ENCODE data around the gene STRA6. TPM values are rescaled to one million over a fixed set of nuclear protein-coding genes. Genes with fewer than 3 reads are reported as not detected.

Gene STRA6
- total and polyA plus RNA-seq, 5 donors, result 0.20 to 0.58 (median 0.32) TPM

DNA sequence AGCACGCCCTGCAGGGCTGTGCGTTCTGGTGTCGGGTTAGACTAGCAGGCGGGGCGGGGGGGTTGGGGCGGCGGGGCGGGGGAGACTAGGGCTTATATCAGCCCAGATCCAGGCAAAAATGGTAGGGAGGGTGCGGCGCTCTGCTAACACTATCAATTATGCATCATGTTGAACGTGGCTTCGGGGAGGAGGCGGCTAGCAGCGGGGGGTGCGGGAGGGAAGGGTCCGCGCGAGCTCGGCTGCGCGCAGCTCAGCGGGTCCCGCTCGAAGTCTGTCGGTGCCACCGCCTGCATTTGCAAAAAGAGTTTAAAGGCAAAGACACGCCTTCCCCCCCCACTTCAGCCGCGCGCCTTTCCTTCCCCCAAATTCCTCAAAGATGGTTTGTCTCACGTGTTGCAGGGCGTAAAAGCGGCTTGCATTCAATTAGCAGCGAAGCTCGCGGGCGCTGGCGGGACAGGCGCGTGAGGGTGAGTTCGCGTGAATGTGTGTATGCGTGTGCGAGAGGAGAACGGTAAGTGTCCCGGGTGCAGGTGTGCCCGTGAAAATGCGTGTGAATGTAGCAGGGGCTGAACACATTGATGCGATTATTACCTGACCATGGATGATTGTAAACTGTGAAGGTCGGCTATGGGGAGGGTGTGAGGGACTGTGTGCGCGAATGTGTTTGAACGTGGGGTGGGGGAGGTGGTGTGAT lies 72.3 kb downstream of the STRA6 start, which contains the start of gene ISLR2:
Gene ISLR2 (plus strand): TSS at position 432 of the 694 bp plus-strand sequence. CDS start 2,169 bp downstream, outside the sequence.
- Histone ChIP-seq H3K4me1 (ENCODE audit: control insufficient read depth, insufficient read depth, low read length) (peaks cover 1% of the 10 kb centered on the region), H3K4me3 (ENCODE audit: low read length) (peak within 1 kb of the TSS; percentile 22), H3K27me3 (ENCODE audit: control insufficient read depth, insufficient read depth) (no peaks in the 10 kb centered on the region), H3K9me3 (ENCODE audit: control insufficient read depth, low read length) (no peaks in the 10 kb centered on the region), H3K27ac (ENCODE audit: low read length) (peak within 1 kb of the TSS; percentile 16)
- peak in 1 of 3 donors; percentile 61 for DNase-seq
- ATAC-seq, result no peak
- WGBS, result 1% methylated on average over 53 of the region's 53 CpGs
- intact Hi-C loops (cut with DNase I), result loop anchor here in 1 of 4 donors (10.0 kb wide), 1 partner anchor 114 kb away; no protein-coding TSS in a partner anchor

DNA sequence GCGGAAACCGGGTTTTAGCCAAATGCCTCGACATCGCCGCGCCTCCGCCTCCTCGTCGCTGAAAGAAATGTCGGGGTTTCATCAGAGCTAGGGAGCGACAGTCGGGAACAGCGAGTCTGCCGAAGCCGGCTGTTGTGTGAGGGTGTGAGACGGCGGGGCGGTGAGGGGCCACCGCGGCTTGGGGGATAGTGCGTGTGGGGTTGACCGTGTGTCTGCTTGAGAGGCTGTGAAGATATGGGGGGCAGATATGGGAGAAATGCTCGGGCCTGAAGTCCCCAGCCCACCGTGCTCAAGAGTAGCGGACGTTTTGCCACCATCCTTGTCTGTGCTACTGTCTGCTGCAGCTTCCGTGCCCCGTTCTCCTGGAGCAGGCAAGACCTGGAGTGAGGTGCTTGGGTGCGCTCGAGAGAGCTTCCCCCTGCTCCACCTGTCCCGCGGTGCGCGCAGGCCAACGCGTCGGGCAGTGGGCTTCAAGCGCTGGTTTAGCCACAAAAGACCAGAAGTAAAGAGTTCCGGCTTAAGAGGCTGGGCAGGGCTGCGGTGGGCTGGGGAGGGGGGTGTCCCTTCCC lies 72.9 kb downstream of the STRA6 start:
- Histone ChIP-seq H3K4me3 (ENCODE audit: low read length) (peak overlapping the region; percentile 22), H3K4me1 (ENCODE audit: control insufficient read depth, insufficient read depth, low read length) (peaks cover 1% of the 10 kb centered on the region), H3K27ac (ENCODE audit: low read length) (no peak overlapping the region), H3K27me3 (ENCODE audit: control insufficient read depth, insufficient read depth) (no peaks in the 10 kb centered on the region), H3K9me3 (ENCODE audit: control insufficient read depth, low read length) (no peaks in the 10 kb centered on the region)
- 2% methylated on average over 40 of the region's 40 CpGs for WGBS
- intact Hi-C loops (cut with DNase I), result loop anchor here (5.0 to 10.0 kb wide), 6 partner anchors 75 to 193 kb away; no protein-coding TSS in a partner anchor
- no peak for DNase-seq
- ATAC-seq, result no peak

Other genes with a start within 250 kb of the STRA6 start
- gene STOML1, start 210.5 kb downstream of the STRA6 start, total RNA-seq, result 10 to 100 TPM; 14.9 to 19.0 (median 17.8) TPM
- 24.3 TPM for gene STOML1, start 210.5 kb downstream of the STRA6 start, polyA plus RNA-seq
- 10 to 100 TPM; 21.9 to 35.4 (median 26.6) TPM for gene PML, start 208.1 kb downstream of the STRA6 start, total RNA-seq
- 18.1 TPM for gene PML, start 208.1 kb downstream of the STRA6 start, polyA plus RNA-seq
- gene GOLGA6A, start 120.2 kb downstream of the STRA6 start, total RNA-seq, result not detected
- not detected for gene GOLGA6A, start 120.2 kb downstream of the STRA6 start, polyA plus RNA-seq
- 1 to 10 TPM in 2 of 4 donors, under 1 TPM in 2; 0.71 to 2.8 (median 1.7) TPM for gene ISLR2, start 72.2 kb downstream of the STRA6 start, total RNA-seq
- gene ISLR2, start 72.2 kb downstream of the STRA6 start, polyA plus RNA-seq, result 2.1 TPM
- 10 to 100 TPM; 21.6 to 33.5 (median 24.7) TPM for gene ISLR, start 29.1 kb downstream of the STRA6 start, total RNA-seq
- 29.5 TPM for gene ISLR, start 29.1 kb downstream of the STRA6 start, polyA plus RNA-seq
- gene CCDC33, start 33.5 kb upstream of the STRA6 start, total RNA-seq, result not detected
- 0.07 TPM for gene CCDC33, start 33.5 kb upstream of the STRA6 start, polyA plus RNA-seq
- 1 to 10 TPM; 1.1 to 1.7 (median 1.3) TPM for gene CYP11A1, start 164.9 kb upstream of the STRA6 start, total RNA-seq
- gene CYP11A1, start 164.9 kb upstream of the STRA6 start, polyA plus RNA-seq, result 0.66 TPM
- 1 to 10 TPM; 1.7 to 3.3 (median 2.2) TPM for gene SEMA7A, start 231.2 kb upstream of the STRA6 start, total RNA-seq
- gene SEMA7A, start 231.2 kb upstream of the STRA6 start, polyA plus RNA-seq, result 1.8 TPM